GM18870 (cell line): Measurements from ENCODE around the gene KIF21A.
A peak's percentile ranks its signal among the peaks of the same experiment; 100 is the strongest.

ENCODE experiments used
- ATAC-seq: cut with Tn5 transposase; IDR thresholded peaks from one replicate; pipeline ENCODE4 v1.9.1; 2021; ENCODE audit warnings: moderate library complexity; ENCODE audit not compliant: unreplicated experiment

Gene KIF21A

DNA sequence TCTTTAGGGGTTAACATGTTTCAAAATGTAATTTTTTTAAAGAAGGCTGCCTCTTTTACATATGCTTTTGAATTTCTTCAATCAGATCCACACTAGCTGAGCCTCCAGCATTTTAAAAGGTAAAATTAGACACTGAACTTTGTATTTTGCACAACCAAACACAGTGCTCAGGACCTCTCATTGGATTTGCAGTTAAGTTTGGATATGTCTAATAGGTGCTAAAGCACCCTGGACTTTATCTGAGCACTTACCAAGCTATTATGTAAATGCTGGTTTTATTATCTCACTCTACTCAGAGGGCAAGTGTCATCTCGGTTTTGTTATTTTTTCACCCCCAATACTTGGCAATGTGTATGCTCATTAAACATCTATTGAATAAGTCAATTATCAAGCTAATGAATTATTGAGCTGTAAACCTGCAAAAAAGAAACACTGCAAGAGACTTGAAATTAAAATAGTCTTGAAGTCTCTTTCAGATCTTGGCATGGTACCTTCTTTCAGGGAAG lies 150.7 kb downstream of the KIF21A start:
- no peak for ATAC-seq

DNA sequence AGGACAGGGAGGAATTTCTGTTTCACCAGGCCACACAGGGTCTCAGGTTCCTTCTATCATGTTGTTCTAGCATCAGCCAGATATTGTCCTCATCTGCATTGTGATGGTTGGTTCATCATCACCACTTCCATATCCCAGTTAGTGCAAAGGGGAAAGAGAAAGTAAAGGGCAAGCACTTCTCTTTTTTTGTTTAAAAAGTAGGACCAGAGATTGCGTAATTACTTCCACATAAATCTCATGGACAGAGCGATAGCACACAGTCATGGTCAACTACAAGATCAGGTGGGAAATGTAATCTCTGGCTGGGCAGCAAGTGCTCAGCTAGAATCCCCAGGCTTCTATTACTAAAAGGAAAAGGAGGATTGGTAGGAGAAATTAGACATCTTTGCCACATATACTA lies 155.1 kb downstream of the KIF21A start:
- no peak for ATAC-seq

DNA sequence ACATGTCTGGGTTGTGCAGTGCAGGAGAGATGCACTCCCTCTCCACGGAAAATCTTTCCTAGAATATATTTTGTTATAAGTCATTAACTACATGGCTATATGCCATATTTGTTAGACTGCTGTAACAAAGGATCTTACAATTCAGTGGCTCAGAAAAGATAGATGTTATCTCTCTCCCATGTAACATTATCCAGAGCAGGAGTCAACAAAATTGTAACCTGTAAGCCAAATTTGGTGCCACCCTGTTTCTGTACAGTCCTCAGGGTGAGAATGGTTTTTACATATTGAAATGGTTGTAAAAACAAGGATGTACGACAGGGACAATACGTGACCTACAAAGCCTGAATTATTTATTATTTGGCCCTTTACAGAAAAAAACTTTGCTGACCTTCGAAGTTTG lies 155.5 kb downstream of the KIF21A start:
- ATAC-seq: no peak

DNA sequence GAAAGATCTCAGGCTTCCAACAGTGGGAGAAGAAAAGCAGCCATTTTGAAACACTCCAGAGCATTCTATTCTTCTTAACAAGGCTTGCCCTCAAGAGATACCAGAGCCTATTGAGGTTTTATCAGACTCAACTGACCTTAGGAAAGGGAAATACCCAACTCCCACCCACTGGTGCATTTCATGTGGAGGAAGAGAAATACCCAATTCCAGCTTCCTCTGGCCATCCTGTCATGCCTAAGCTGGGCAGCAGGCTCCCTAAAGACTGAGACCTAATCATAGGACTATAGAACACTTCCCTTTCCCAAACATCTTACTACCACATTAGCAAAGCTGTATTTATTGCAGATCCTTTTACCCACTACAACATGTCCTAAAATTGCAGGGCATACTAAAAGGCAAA lies 164.5 kb downstream of the KIF21A start:
- no peak for ATAC-seq

DNA sequence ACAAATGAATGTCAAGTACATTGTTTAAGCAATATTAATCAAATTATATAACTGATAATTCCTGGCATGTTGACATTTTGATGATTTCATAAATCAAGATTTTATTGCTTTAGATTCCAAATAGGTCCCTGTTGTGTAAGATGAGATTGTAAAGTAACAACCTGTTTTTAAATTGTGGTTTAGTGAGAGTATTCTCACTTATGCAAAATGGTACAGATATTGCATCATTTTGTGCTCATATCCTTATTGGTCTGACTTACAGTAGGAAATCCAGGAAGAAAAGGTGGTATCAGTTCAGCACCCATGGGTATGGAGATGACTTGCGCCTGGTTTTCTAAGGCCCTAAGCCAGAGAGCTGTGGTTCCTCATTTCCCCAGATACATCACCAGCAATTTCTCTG lies 165.5 kb downstream of the KIF21A start:
- peak; percentile 64 for ATAC-seq

DNA sequence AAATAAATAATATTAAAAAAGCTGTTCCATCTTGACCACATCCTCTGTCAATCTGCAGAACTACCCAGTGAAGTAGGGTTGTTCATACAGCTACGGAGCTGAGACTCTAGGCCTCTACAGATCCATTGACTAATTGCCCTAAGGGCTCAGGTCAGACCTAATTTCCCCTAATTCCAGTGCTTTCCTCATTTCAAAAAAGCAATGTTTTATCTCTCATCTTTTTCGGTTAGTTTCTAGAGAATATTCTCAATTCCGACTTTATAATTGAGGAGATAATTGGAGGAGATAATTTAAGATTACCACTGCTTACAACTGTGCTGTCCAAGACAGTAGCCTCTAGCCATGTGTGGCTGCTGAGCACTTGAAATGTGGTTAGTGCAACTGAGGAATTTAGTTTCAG lies 167.1 kb downstream of the KIF21A start:
- ATAC-seq: no peak

DNA sequence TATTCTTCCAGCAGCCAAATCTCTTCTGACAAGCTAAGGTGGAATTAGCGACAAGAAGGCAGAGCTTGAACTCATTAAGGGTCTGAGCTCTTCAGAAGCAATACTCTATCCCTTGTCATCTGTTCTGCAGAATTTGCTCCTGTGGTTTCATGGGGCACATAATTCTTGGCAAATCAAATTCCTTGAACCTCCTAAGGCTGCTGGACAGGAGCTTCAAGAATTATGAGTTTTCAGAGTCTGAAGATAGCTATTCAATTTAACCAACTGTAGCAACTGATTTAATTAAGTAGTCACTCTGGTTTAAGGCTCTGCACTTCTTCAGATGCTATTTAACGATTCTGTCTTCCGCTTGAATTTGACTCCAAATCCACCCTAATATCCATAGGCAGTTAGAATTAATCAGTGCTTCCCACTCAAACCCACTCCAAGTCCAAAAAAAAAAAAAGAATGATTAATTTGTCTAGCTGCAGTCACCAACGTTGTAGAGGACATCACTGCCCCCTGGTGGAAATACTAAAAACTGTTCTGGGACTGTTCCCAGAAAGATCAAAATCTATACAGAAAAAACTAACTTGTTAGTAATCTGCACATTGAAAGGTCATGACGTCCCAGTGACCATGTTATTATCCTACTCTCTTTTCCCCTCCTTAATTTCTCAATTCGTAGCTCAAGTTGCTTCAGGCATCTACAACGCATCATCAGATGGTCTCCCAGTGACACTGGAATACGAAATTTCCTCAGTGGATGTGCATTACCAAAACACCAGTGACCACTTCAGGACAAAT lies 169.9 kb downstream of the KIF21A start:
- peak; percentile 45 for ATAC-seq

DNA sequence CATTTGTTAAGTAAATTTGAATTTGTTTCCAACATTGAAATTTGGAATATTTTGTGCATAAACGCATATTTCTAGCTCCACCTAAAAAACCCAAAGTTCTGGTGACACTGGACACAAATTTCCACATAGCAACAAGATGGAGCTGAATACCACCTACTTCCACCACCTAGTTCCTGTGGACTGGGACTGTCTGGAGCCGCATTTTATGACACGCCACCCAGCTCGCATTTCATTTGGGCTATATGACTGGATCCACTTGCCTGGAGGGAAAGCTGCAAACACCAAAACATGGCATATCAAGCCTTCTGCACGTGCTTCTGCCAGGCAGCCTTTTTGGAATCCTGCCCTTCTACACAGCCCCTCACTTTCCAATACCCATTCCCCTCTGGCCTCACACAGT lies 173.4 kb downstream of the KIF21A start:
- ATAC-seq: no peak

DNA sequence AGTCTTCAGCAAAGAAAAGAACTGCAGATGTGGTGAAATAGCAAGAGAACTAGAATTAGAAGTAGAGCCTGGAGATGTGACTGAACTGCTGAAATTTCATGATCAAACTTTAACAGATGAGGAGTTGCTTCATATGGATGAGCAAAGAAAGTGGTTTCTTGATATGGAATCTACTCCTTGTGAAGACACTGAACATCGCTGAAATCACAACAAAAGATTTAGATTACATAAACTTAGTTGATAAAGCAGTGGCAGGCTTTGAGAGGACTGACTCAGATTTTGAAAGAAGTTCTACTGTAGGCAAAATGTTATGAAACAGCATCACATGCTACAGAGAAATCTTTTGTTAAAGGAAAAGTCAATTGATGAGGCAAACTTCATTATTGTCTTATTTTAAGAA lies 175.0 kb downstream of the KIF21A start:
- no peak for ATAC-seq

DNA sequence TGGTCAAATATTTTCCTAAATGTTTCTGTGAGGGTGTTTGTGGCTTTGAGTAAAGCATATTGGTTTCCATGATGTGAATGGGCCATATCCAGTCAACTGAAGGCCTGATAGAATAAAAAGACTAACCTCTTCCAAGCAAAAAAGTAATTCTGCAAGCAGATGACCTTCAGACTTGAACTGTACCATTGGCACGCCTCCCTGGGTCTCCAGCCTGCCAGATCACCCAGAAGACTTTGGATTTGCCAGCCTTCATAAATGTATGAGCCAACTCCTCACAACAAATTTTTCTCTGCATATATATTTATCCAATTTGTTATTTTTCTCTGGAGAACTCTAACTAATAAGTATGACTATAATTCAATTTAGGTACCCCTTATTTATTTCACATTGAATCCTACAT lies 190.3 kb downstream of the KIF21A start:
- no peak for ATAC-seq
